ENCODE measurements around the gene KRT14.

DNA sequence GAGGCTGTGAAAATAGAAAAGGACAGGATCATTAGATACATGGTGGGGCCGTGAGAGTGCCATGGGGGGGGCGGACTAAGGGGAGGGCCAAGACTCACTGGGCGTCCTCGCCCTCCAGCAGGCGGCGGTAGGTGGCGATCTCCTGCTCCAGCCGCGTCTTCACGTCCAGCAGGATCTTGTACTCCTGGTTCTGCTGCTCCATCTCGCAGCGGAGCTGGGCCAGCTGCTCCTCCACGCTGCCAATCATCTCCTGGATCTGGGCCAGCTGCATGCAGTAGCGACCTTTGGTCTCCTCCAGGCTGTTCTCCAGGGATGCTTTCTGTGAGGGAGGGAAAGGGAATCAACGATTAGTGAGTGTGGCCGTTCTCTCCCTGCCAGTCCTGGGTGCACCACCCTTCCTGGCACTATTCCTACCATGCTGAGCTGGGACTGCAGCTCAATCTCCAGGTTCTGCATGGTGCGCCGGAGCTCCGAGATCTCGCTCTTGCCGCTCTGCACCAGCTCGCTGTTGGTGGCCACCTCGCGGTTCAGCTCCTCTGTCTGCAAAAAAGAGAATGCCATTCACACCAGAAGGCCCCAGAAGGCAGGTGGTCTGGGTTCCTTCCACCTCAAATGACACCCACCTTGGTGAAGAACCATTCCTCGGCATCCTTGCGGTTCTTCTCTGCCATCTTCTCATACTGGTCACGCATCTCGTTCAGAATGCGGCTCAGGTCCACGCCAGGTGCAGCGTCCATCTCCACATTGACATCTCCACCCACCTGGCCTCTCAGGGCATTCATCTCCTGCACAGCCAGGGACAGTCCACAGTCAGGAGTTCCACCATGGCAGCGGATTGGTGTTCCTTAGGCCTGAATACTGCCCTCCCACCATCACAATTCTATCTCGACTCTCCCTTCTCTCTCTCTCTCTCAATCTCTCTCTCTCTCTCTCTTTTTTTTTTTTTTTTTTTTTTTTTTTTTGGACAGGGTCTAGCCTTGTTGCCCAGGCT is 3.3 kb downstream of the KRT14 start:
- TF ChIP-seq CTCF (IDR thresholded peaks at IDR 0.05; ENCODE audit: borderline replicate concordance, extremely low read depth, low read length, poor library complexity, severe bottlenecking) (no peak), EZH2 (IDR thresholded peaks at IDR 0.05; ENCODE audit: borderline replicate concordance, low read depth, low read length, severe bottlenecking) (no peak)
